Kidney epithelial cell (primary cell): ENCODE data around the gene C1QTNF3. TPM values are rescaled to one million over a fixed set of nuclear protein-coding genes. Genes with fewer than 3 reads are reported as not detected.
"Not testable (repeated sequence)": the region's sequence is repeated elsewhere in the genome, so short reads cannot be mapped to it uniquely, and the experiment has no call there.

Experiments
- DNase-seq: peaks from one replicate; pipeline ENCODE4 v3.0.0-alpha.2; 2010; ENCODE audit warnings: low read depth
- H3K27me3 ChIP-seq: 2 replicates; pipeline ENCODE4 v1.6.0; 2011; ENCODE audit warnings: low read length; ENCODE audit not compliant: control insufficient read depth, insufficient read depth
- H3K36me3 ChIP-seq: 2 replicates; pipeline ENCODE4 v1.5.1; 2011; ENCODE audit warnings: low read length; ENCODE audit not compliant: control insufficient read depth, insufficient read depth
- H3K4me3 ChIP-seq: 2 replicates; pipeline ENCODE4 v1.5.1; 2011; ENCODE audit warnings: low read depth, mild to moderate bottlenecking, control low read depth, low read length
- total RNA-seq: library from RNA; depleted of rRNA; stranded (reverse); fragments of >200 nt; gene quantifications from 2 replicates; pipeline ENCODE4 v1.2.3, GENCODE V29; 2015
- TF ChIP-seq, protein P1 (sequence below): IDR thresholded peaks from 2 replicates; pipeline ENCODE4 v1.5.1; 2011; ENCODE audit warnings: mild to moderate bottlenecking, moderate library complexity, low read length, control low read depth, inconsistent platforms; ENCODE audit not compliant: insufficient read depth, poor library complexity, severe bottlenecking

The C1QTNF3 gene
- total RNA-seq, 1 donor from 2014 or later = 1.1 TPM

DNA sequence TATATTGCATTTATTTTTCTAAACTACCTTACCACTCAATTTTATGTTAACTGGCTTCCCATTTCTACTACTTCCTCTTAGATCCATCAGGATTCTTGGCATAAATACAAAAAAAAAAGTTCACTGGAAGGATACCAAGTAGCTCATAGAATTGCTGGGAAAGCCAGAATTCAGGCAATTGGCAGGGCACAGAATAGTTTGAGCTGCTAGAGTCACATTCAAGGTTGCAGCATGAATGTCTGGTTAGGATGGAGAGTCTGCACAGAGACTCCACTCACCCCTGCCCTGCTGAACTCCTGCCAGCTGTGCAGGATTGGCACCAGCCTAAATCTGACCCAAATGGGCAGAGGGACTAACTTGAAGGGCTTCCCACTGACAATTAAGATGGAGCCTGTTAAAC lies 30.2 kb downstream of the C1QTNF3 start:
- H3K36me3 ChIP-seq = no peaks in the 10 kb centered on the region
- H3K4me3 ChIP-seq = no peak overlapping the region
- TF ChIP-seq, protein P1, sequence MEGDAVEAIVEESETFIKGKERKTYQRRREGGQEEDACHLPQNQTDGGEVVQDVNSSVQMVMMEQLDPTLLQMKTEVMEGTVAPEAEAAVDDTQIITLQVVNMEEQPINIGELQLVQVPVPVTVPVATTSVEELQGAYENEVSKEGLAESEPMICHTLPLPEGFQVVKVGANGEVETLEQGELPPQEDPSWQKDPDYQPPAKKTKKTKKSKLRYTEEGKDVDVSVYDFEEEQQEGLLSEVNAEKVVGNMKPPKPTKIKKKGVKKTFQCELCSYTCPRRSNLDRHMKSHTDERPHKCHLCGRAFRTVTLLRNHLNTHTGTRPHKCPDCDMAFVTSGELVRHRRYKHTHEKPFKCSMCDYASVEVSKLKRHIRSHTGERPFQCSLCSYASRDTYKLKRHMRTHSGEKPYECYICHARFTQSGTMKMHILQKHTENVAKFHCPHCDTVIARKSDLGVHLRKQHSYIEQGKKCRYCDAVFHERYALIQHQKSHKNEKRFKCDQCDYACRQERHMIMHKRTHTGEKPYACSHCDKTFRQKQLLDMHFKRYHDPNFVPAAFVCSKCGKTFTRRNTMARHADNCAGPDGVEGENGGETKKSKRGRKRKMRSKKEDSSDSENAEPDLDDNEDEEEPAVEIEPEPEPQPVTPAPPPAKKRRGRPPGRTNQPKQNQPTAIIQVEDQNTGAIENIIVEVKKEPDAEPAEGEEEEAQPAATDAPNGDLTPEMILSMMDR = no peak
- no peak for DNase-seq
- H3K27me3 ChIP-seq = no peaks in the 10 kb centered on the region

GRCh38 chr5:34011536-34011935 lies 31.5 kb downstream of the C1QTNF3 start:
- no peak for DNase-seq
- Histone ChIP-seq H3K36me3 (no peaks in the 10 kb centered on the region), H3K4me3 (no peak overlapping the region), H3K27me3 (no peaks in the 10 kb centered on the region)
- TF ChIP-seq, protein P1 = no peak

- DNase-seq, H3K4me3 ChIP-seq, H3K27me3 ChIP-seq, H3K36me3 ChIP-seq: not testable (repeated sequence)
These were observed 32.9 kb downstream of the C1QTNF3 start for GRCh38 chr5:34010146-34010545.

DNA sequence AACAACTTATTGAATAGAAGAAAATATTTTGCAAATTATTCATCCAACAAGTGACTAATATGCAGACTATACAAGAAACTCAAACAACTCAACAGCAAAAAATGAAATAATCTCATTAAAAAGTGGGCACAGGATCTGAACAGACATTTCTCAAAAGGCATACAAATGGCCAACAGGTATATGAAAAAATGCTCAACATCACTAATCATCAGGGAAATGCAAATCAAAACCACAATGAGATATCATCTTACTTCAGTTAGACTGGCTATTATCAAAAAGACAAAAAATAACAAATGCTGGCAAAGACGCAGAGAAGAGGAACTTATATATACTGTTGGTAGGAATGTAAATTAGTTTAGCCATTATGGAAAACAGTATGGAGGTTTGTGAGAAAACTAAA lies 33.4 kb downstream of the C1QTNF3 start:
- TF ChIP-seq, protein P1 = no peak
- Histone ChIP-seq H3K27me3 (no peaks in the 10 kb centered on the region), H3K36me3 (no peaks in the 10 kb centered on the region), H3K4me3 (no peak overlapping the region)
- no peak for DNase-seq

DNA sequence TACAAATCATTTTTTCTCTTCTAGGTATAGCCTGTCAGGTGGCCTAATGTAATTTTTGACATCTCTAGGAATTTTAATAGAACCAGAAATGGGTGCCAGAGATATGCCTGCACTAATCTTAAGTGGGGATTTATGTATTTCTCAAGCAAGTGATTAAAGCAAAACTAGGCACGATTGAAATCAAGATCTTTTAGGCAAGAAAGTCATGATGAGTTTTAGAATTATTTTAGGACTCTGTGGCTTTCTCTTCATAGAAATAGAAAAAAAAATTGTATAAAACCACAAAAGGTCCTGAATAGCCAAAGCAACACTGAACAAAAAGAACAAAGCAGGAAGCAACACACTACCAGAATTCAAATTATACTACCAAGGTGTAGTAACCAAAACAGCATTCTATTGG lies 34.2 kb downstream of the C1QTNF3 start:
- H3K36me3 ChIP-seq = no peaks in the 10 kb centered on the region
- DNase-seq = no peak
- H3K4me3 ChIP-seq = peak overlapping the region; percentile 57
- TF ChIP-seq, protein P1 = no peak
- no peaks in the 10 kb centered on the region for H3K27me3 ChIP-seq

DNA sequence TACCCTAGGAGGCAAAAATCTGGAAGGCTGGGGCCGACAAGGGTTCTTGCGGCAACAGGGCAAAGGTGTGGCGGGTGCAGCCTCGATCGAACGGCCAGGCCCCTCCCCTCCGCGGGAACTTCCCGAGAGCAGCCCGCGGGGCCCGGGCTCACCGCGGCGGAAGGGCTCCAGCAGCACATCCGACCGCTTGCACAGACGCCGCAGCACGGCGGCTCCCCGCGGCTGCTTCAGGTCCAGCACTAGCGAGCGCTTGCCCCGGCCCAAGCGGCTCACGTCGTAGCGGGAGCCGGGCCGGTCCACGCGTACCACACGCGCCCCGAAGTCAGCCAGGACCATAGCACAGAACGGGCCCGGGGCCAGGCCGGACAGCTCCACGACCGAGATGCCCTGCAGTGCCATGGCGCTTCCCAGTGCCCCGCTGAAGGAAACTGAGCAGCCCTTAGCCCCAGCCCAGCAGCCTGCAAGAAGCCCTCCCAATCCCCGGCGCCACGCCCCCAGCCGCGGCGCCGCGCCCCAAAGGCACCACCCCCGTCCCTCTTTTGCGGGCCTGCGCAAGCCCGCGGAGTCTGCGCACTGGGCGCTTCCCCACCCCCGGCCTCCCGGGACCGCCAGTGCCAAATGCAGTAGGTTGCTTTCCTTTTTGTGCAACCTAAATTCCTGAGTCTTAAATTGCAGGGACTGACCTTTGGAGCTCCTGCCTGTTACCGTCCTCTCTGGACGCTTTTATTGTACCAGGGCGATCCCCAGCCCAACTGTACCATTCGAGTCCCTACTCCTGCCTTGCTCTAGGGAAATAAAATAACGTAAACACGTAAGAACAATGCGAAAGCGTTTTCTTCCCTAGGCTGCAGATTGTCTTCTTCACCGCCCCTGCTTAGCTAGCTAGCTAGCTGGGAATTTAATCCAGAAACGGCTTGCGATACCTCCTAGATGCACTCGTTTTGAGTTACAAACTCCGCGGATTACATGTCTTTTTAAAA lies 35.1 kb downstream of the C1QTNF3 start, which contains the start of gene AMACR:
TSS of gene AMACR (minus strand) at position 430 of the 980 bp plus-strand sequence. CDS start at position 399, 31 bp downstream.
- peak; percentile 76 for DNase-seq

More for the DNA sequence above, 35.1 kb downstream of the C1QTNF3 start, which contains the start of gene AMACR:
- H3K4me3 ChIP-seq = peak within 1 kb of the TSS; percentile 57
- TF ChIP-seq, protein P1 = no peak
- H3K36me3 ChIP-seq = peaks cover 1% of the 10 kb centered on the region
- H3K27me3 ChIP-seq = no peaks in the 10 kb centered on the region
